Measurements from ENCODE around the gene FAM72A.
A peak's percentile ranks its signal among the peaks of the same experiment; 100 is the strongest.
"Not testable (repeated sequence)": the region's sequence is repeated elsewhere in the genome, so short reads cannot be mapped to it uniquely, and the experiment has no call there.

Gene FAM72A

GRCh38 chr1:206210802-206211201 lies 8.2 kb upstream of the FAM72A start:
- not testable (repeated sequence) for DNase-seq

DNA sequence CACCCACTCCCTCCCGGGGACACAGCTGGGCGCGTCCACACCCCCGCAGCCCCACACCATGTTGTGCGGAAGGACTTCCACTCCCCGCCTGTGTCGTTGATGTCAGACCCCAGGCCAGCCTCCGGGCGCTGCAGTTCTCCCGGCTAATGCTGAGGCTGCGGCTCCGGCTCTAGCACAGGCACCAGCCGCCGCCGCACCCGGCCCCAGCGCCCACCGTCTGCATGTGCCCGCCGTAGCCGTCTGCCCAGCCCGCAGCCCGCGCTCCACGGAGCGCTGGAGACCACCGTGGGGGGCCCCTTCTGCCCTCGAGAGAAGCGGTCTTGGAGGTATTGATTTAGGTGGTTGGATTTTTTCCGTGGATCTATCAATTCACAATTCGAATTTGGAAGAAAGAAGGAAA lies 2.9 kb upstream of the FAM72A start:
- DNase-seq: not testable (repeated sequence)

DNA sequence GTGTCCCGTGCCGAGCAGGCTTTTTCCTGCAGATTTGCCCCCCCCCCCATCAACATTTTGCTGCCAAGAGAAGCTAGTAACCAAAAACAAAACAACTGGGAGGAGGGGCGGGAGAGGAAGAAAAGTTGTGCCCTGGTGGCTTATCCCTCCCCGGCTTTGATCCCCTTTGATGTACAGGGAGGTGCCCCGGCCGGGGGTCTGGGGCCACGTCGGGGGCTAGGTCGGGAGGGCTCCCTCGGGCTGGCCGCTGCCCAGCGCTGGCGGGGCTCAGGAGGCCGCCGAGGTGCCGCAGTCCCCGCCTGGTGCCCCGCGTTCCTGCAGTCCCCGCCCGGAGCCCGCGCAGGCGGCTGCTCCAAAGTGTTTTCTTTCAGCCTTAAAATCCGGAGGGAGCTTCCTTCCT lies 2.2 kb upstream of the FAM72A start:
- not testable (repeated sequence) for DNase-seq

DNA sequence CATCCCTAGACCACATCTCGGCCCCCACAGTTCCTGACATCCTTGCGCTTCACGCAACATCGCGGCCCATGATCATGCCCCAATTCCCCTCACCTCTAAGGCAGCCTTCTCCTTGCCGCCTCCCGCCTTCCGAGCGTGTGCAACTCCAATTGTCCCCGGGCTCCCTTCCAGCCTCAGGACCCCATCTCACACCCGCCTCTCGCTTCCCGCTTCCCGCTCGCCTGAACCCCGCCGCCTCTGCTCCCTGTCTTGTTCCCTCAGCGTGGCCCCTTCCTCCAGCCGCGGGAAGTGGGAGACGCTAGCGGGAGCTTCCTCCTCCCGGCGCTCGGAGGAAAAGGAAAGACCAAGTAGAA lies 1.5 kb upstream of the FAM72A start:
- not testable (repeated sequence) for DNase-seq

- DNase-seq: not testable (repeated sequence)
Observed at GRCh38 chr1:206203364-206204158, 922 bp upstream of the FAM72A start, which contains the start of gene SRGAP2. TSS of gene SRGAP2 (plus strand) at chr1:206203541. CDS start at chr1:206205971, 2,430 bp downstream.

GRCh38 chr1:206196748-206197424 lies 5.8 kb downstream of the FAM72A start:
- not testable (repeated sequence) for DNase-seq

- DNase-seq: not testable (repeated sequence)
Observed at GRCh38 chr1:206195182-206195581, 7.5 kb downstream of the FAM72A start.

DNA sequence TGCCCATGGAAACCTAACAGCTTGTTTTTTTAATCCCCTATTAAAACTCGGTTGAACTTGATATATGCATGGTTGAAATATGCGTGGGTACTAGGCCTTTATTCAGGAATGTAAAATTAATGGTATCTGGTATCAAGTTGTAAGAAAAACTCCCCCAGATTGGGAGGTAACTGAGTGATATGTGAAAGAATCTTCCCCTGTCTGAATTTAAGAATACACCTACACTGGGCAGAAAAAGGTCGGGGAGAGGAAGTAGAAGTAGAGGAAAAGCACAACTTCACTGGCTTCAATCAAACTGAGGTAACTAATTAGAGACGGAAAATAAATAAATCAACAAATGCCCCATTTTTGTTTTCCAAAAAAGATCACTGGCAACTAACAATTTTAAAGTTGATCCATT lies 15.8 kb downstream of the FAM72A start:
- DNase-seq: not testable (repeated sequence)

GRCh38 chr1:206185778-206186177 lies 16.9 kb downstream of the FAM72A start:
- not testable (repeated sequence) for DNase-seq

- not testable (repeated sequence) for DNase-seq
Observed at GRCh38 chr1:206183788-206184187, 18.9 kb downstream of the FAM72A start.

- not testable (repeated sequence) for DNase-seq
Observed at GRCh38 chr1:206182368-206183317, 20.0 kb downstream of the FAM72A start.

DNA sequence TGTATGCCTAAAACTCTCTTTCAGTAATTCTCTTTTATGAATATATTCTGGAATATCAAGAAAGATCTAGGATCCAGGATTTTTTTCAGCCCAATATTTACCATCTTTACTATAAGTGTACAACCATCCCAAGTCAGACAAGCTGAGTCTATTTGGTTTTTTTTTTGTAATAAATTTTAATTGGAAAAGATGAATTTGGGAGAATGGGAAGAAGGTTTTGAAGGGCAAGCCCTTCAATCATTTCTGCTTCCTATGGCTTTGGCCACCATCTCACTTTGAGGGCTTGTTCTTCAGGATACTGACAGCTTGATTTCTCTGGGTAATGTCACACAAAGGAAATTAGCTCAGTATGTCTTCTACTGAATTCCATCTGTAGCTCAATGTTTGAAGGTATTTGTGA lies 23.0 kb downstream of the FAM72A start:
- DNase-seq: not testable (repeated sequence)

- DNase-seq: peak; percentile 10 to 40
Observed at GRCh38 chr1:206178061-206178989, 24.3 kb downstream of the FAM72A start.

- DNase-seq: not testable (repeated sequence)
Observed at GRCh38 chr1:206176114-206176502, 26.5 kb downstream of the FAM72A start.

DNA sequence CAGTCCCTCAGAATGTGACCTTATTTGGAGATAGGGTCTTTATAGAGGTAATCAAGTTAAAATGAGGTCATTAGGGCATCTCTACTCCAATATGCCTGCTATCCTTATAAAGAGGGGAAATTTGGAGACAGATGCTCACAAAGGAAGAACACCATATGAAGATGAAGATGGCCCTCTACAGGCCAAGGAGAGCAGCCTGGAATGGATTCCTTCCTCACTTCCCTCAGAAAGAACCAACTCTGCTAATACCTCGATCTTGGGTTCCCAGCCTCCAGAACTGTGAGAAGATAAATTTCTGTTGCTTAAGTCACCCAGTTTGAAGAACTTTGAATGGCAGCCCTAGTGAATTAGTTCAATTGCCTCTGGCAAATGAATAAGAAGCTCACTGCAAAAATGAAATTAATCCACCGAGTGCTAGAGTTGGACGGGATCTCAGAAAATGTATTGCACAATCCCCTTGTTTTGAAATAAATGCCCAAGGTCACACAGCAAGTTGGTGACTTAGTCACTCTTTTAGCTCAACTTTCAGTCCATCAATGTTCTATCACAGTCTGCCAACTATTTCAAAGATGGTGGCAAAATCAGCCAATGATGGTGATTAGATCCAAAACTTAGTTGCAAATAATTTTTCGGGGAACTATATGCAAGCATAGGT lies 27.1 kb downstream of the FAM72A start:
- DNase-seq: peak; percentile 44 to 63

GRCh38 chr1:206174182-206174868 lies 28.3 kb downstream of the FAM72A start:
- DNase-seq: not testable (repeated sequence)

GRCh38 chr1:206173110-206173719 lies 29.4 kb downstream of the FAM72A start:
- not testable (repeated sequence) for DNase-seq

GRCh38 chr1:206169794-206170193 lies 32.8 kb downstream of the FAM72A start:
- peak in 1 of 2 experiments; percentile 1 for DNase-seq

DNA sequence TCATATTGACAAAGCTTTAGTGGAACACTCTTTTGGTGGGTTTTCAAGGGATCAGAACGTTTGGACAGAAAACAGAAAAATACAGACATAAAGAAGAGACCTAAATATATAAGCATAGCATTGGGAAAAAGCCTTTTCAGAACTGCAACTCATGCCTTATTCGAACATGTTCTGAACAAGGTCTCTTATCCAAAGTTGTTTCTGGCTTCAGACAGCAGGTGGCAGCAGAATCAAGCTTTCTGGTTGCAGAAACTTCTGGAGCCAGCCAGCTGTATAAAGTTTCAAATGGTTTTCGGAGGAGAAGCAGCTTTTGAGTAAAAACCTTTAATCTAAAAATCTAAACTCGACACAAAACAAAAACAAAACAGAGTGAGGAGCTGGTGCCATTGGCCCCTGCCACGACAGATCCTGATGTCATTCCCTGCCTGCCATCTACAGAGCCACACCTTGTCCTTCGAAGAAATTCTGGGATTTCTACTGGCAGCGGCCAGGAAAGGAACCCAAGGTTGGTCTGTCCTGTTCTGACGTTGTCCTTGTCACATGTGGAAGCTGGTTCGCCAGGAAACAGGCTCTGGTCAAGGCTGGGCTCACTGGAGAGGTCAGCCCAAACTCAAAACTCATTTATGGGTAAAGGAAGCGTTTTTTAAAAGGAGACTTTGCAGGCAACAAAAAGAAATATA lies 35.1 kb downstream of the FAM72A start:
- not testable (repeated sequence) for DNase-seq
